Breast epithelium (tissue), 3 donors: ENCODE data around the gene PLA2G15.

ENCODE experiments used
- POLR2A ChIP-seq: fragments of 450-650 bp; IDR thresholded peaks from one replicate; pipeline ENCODE4 v1.6.1; 2016; ENCODE audit warnings: antibody characterized with exemption, mild to moderate bottlenecking, moderate library complexity
- POLR2AphosphoS5 ChIP-seq, 3 donors: sonication (generic); formaldehyde crosslinking; IDR thresholded peaks; one replicate each; pipeline ENCODE4 v1.6.1; 2017; ENCODE audit warnings: antibody characterized with exemption in 3 of 3

- TF ChIP-seq POLR2A (no peak), POLR2AphosphoS5 (IDR thresholded peaks at IDR 0.05) (no peak)
Observed at GRCh38 chr16:68285683-68286082, 40.5 kb downstream of the PLA2G15 start.
